Endothelial cell of umbilical vein (primary cell): ENCODE results near the gene KCNF1. TPM values are rescaled to one million over a fixed set of nuclear protein-coding genes. Genes with fewer than 3 reads are reported as not detected.

Experiments
- BruUV-seq: library from RNA; stranded (reverse); fragments of 400-500 nt; replicated peaks from 2 replicates; lab custom pipeline; 2021; lab: Mats Ljungman, UMichigan
- CTCF ChIA-PET: fragments of 300-600, 350-600 bp; sonication (Branson Sonifier 250); formaldehyde crosslinking; loops from one replicate; lab custom pipeline; 2021; ENCODE audit warnings: antibody characterized with exemption, inconsistent platforms; lab: Charles Lee
- POLR2A ChIA-PET: fragments of 300-600, 350-600 bp; sonication (Branson Sonifier 250); formaldehyde crosslinking; loops from one replicate; lab custom pipeline; 2021; ENCODE audit warnings: antibody characterized with exemption, inconsistent platforms; lab: Charles Lee
- DNase-seq: peaks from one replicate; pipeline ENCODE4 v3.0.0-alpha.2; 2011; ENCODE audit warnings: low read depth, low spot score
- FAIRE-seq: peaks from 2 replicates; lab custom pipeline; 2011; peaks lifted over from hg19 to GRCh38; lab: Jason Lieb, UNC
- H2AFZ ChIP-seq: 2 replicates; pipeline ENCODE4 v1.6.0; 2012; ENCODE audit warnings: low read depth, low read length, control low read depth, inconsistent platforms
- H3K27ac ChIP-seq: 2 replicates; pipeline ENCODE4 v1.5.1; 2011; ENCODE audit warnings: low read depth, mild to moderate bottlenecking, control low read depth, low read length, moderate library complexity; ENCODE audit not compliant: insufficient read depth
- H3K27me3 ChIP-seq, 2 experiments: 2 replicates each; pipeline versions ENCODE4 v1.6.0 to v1.6.1; 2011; ENCODE audit warnings: low read length in 2 of 2, mixed read lengths in 1 of 2; ENCODE audit not compliant: control insufficient read depth in 2 of 2, insufficient read depth in 2 of 2
- H3K36me3 ChIP-seq, 2 experiments: 2 replicates in 1 of 2; 3 replicates in 1 of 2; pipeline ENCODE4 v1.5.1; 2011; ENCODE audit warnings: low read length in 2 of 2, mild to moderate bottlenecking in 1 of 2, moderate library complexity in 1 of 2; ENCODE audit not compliant: control insufficient read depth in 2 of 2, insufficient read depth in 2 of 2; ENCODE audit errors: extremely low read depth in 1 of 2
- H3K4me1 ChIP-seq: 3 replicates; pipeline ENCODE4 v1.5.1; 2011; ENCODE audit warnings: mild to moderate bottlenecking, low read length; ENCODE audit not compliant: control insufficient read depth, insufficient read depth; ENCODE audit errors: extremely low read depth
- H3K4me2 ChIP-seq: 2 replicates; pipeline ENCODE4 v1.6.1; 2011; ENCODE audit warnings: low read length, control low read depth, mixed read lengths; ENCODE audit not compliant: insufficient read depth
- H3K4me3 ChIP-seq, 3 experiments: fragments of 200-600 bp in 1 of 3; sonication (generic), shearing (Covaris generic) in 1 of 3; replicated peaks in 1 of 3; 2 replicates each; pipeline ENCODE4 v1.5.1; 2011 to 2016; ENCODE audit warnings: control low read depth in 3 of 3, low read length in 3 of 3, mild to moderate bottlenecking in 2 of 3, inconsistent platforms in 1 of 3, low read depth in 1 of 3, moderate library complexity in 1 of 3; ENCODE audit not compliant: insufficient read depth in 1 of 3
- H3K79me2 ChIP-seq: 2 replicates; pipeline ENCODE4 v1.6.0; 2012; ENCODE audit warnings: low read length, inconsistent platforms; ENCODE audit not compliant: control insufficient read depth, insufficient read depth
- H3K9ac ChIP-seq: replicated peaks from 2 replicates; pipeline ENCODE3; 2011; ENCODE audit warnings: low read length, control low read depth; ENCODE audit not compliant: insufficient read depth; ENCODE audit errors: extremely low read depth
- H3K9me1 ChIP-seq: replicated peaks from 3 replicates; pipeline ENCODE4 v1.6.0; 2011; ENCODE audit warnings: mild to moderate bottlenecking, low read length; ENCODE audit not compliant: control insufficient read depth, insufficient read depth; ENCODE audit errors: extremely low read depth
- H3K9me3 ChIP-seq: replicated peaks from 2 replicates; pipeline ENCODE4 v1.5.1; 2012; ENCODE audit warnings: low read length, inconsistent platforms; ENCODE audit not compliant: control insufficient read depth, insufficient read depth
- H4K20me1 ChIP-seq: replicated peaks from 2 replicates; pipeline ENCODE3; 2011; ENCODE audit warnings: mild to moderate bottlenecking, low read length; ENCODE audit not compliant: control insufficient read depth, insufficient read depth; ENCODE audit errors: extremely low read depth
- EZH2 ChIP-seq: IDR thresholded peaks from 2 replicates; pipeline ENCODE4 v1.6.1; 2012; ENCODE audit warnings: borderline replicate concordance, low read depth, mild to moderate bottlenecking, moderate library complexity, low read length, inconsistent platforms; ENCODE audit not compliant: severe bottlenecking
- FOS ChIP-seq: IDR thresholded peaks from 2 replicates; pipeline ENCODE4 v1.6.1; 2011; ENCODE audit warnings: mild to moderate bottlenecking, low read length, moderate library complexity, borderline replicate concordance; ENCODE audit not compliant: insufficient read depth
- GATA2 ChIP-seq: IDR thresholded peaks from 2 replicates; pipeline ENCODE4 v1.7.0; 2011; ENCODE audit warnings: low read depth, mild to moderate bottlenecking, moderate library complexity, mixed read lengths, low read length; ENCODE audit not compliant: insufficient read length, insufficient read depth
- JUN ChIP-seq: IDR thresholded peaks from 2 replicates; pipeline ENCODE4 v1.6.1; 2011; ENCODE audit warnings: borderline replicate concordance, low read depth; ENCODE audit not compliant: insufficient read length, insufficient read depth
- MYC ChIP-seq: IDR thresholded peaks from one replicate; pipeline ENCODE4 v1.6.1; 2011; ENCODE audit warnings: mild to moderate bottlenecking, low read depth, low read length
- POLR2A ChIP-seq: IDR thresholded peaks from 2 replicates; pipeline ENCODE4 v1.6.1; 2012; ENCODE audit warnings: low read depth, mild to moderate bottlenecking, control low read depth, low read length
- POLR2AphosphoS5 ChIP-seq: IDR thresholded peaks from 2 replicates; pipeline ENCODE4 v1.6.1; 2012; ENCODE audit warnings: low read depth, mild to moderate bottlenecking, control low read depth, low read length, moderate library complexity; ENCODE audit not compliant: insufficient read depth
- dilution Hi-C: fragments of 300-500 bp; cut with MboI; formaldehyde crosslinking; loops from one replicate; pipeline ENCODE4 v1.15.0; 2019; ENCODE audit warnings: low sequenced_read_pairs; ENCODE audit not compliant: extremely low pct_ligation_motif_present
- intact Hi-C: fragments of 100-400 bp; cut with micrococcal nuclease; formaldehyde crosslinking; loops from one replicate; pipeline ENCODE4 v1.10.0; 2022
- polyA plus RNA-seq, 4 experiments: library from polyadenylated mRNA; depleted of rRNA in 3 of 4; stranded (reverse) in 3 of 4; unstranded in 1 of 4; fragments of >200 nt; gene quantifications; 2 replicates each; pipeline versions ENCODE4 v1.2.1 to v1.2.3, GENCODE V29; 2011 to 2012; ENCODE audit warnings: missing spikeins in 1 of 4
- total RNA-seq: library from RNA; stranded (reverse); gene quantifications from 2 replicates; pipeline ENCODE4 v1.2.3, GENCODE V29; 2021
- TF ChIP-seq, protein P1 (sequence below), 2 donors: IDR thresholded peaks; 1 replicate in 1 of 2; 2 replicates in 1 of 2; pipeline ENCODE4 v1.5.1; 2011; ENCODE audit warnings: low read length in 2 of 2, mild to moderate bottlenecking in 2 of 2, moderate library complexity in 2 of 2, control low read depth in 1 of 2, inconsistent platforms in 1 of 2, low read depth in 1 of 2; ENCODE audit not compliant: insufficient read depth in 1 of 2; ENCODE audit errors: extremely low read depth in 1 of 2
- TF ChIP-seq, protein P2 (sequence below): IDR thresholded peaks from 2 replicates; pipeline ENCODE4 v1.6.1; 2011; ENCODE audit not compliant: insufficient read depth, insufficient read length

KCNF1 gene
- total and polyA plus RNA-seq, 2 donors (not counting 3 experiments of a cell fraction or from before 2014, with no cell fraction given), result 0.23 to 0.42 TPM

DNA sequence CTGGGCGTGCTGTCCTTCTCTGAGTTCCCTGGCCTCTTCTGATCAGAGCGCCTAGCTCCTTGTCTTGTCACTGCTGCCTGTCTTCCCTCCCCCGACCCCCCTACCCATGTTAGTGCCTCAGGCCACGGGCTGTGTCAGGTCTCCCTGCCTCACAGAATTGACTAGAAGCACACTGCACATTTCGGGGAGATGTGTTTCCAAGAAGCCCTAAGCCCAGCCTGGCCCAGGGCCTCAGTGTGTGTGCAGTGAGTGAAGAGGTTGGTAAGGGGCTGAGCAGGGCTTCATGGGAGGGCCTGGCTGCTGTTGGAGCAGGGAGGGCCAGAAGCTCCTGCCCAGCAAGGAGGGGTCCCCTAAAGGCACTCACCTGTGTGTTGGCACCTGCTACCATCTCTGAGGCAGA lies 13.1 kb downstream of the KCNF1 start:
- Histone ChIP-seq H3K4me1 (no peaks in the 10 kb centered on the region), H3K36me3 (no peaks in the 10 kb centered on the region), H3K4me3 (no peak overlapping the region), H3K9ac (no peak overlapping the region), H3K9me3 (no peaks in the 10 kb centered on the region), H2AFZ (no peak overlapping the region), H3K27me3 (peaks cover 15 to 20% of the 10 kb centered on the region in 2 experiments), H3K4me2 (no peak overlapping the region), H4K20me1 (no peaks in the 10 kb centered on the region), H3K27ac (no peak overlapping the region), H3K79me2 (no peaks in the 10 kb centered on the region), H3K9me1 (no peaks in the 10 kb centered on the region)
- intact Hi-C loops (no loop called here), dilution Hi-C loops (no loop called here)
- DNase-seq, result no peak
- ChIA-PET CTCF (interaction anchor here (1.0 to 1.2 kb wide), 2 partner anchors 11 to 13 kb away, joined by 4 read pairs; partner anchors contain the start of gene KCNF1), POLR2A (no interaction called here)
- no peak for FAIRE-seq
- TF ChIP-seq, protein P1, sequence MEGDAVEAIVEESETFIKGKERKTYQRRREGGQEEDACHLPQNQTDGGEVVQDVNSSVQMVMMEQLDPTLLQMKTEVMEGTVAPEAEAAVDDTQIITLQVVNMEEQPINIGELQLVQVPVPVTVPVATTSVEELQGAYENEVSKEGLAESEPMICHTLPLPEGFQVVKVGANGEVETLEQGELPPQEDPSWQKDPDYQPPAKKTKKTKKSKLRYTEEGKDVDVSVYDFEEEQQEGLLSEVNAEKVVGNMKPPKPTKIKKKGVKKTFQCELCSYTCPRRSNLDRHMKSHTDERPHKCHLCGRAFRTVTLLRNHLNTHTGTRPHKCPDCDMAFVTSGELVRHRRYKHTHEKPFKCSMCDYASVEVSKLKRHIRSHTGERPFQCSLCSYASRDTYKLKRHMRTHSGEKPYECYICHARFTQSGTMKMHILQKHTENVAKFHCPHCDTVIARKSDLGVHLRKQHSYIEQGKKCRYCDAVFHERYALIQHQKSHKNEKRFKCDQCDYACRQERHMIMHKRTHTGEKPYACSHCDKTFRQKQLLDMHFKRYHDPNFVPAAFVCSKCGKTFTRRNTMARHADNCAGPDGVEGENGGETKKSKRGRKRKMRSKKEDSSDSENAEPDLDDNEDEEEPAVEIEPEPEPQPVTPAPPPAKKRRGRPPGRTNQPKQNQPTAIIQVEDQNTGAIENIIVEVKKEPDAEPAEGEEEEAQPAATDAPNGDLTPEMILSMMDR (IDR thresholded peaks at IDR 0.05; ENCODE audit: extremely low read depth in 1 of 2, insufficient read depth in 1 of 2, low read depth in 1 of 2, low read length in 2 of 2), result no peak
- TF ChIP-seq MYC (no peak), POLR2A (no peak), JUN (no peak), GATA2 (no peak), POLR2AphosphoS5 (no peak), FOS (no peak), EZH2 (no peak)
- TF ChIP-seq, protein P2, sequence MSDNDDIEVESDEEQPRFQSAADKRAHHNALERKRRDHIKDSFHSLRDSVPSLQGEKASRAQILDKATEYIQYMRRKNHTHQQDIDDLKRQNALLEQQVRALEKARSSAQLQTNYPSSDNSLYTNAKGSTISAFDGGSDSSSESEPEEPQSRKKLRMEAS, result no peak
- no TSS peak for BruUV-seq
